ENCODE results near the gene GOLIM4. TPM values are rescaled to one million over a fixed set of nuclear protein-coding genes. Genes with fewer than 3 reads are reported as not detected.

The GOLIM4 gene
- total RNA-seq, 1 donor from 2014 or later: 27.9 TPM

- Histone ChIP-seq H3K27me3 (ENCODE audit: control insufficient read depth, insufficient read depth, low read length) (no peaks in the 10 kb centered on the region), H3K36me3 (ENCODE audit: control insufficient read depth, insufficient read depth, low read length) (no peaks in the 10 kb centered on the region), H3K4me3 (ENCODE audit: low read depth, low read length) (no peak overlapping the region)
- TF ChIP-seq CTCF (IDR thresholded peaks at IDR 0.05; ENCODE audit: insufficient read depth, low read length, poor library complexity, severe bottlenecking): no peak
- DNase-seq (ENCODE audit: low read depth): no peak
These were observed 31.7 kb upstream of the GOLIM4 start for GRCh38 chr3:168127466-168127865.

DNA sequence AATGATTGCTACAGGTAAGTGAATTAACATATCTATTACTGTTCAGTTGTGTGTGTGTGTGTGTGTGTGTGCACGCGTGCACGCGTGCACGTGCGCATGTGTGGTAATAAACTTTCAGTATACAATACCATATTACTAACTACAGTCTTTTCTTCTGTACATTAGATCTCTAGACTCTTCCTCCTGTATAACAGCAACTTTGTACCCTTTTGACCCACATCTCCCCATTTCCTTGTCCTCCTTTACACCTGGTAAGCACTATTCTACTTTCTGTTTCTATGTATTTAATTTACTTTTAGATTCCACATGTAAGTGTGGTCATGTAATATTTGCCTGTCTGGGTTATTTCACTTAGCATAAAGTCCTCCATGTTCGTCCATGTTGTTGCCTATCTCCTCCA, 29.1 kb upstream of the GOLIM4 start:
- no peak for TF ChIP-seq CTCF (IDR thresholded peaks at IDR 0.05; ENCODE audit: insufficient read depth, low read length, poor library complexity, severe bottlenecking)
- DNase-seq (ENCODE audit: low read depth): no peak
- H3K27me3 ChIP-seq (ENCODE audit: control insufficient read depth, insufficient read depth, low read length): no peaks in the 10 kb centered on the region
- no peaks in the 10 kb centered on the region for H3K36me3 ChIP-seq (ENCODE audit: control insufficient read depth, insufficient read depth, low read length)
- no peak overlapping the region for H3K4me3 ChIP-seq (ENCODE audit: low read depth, low read length)

DNA sequence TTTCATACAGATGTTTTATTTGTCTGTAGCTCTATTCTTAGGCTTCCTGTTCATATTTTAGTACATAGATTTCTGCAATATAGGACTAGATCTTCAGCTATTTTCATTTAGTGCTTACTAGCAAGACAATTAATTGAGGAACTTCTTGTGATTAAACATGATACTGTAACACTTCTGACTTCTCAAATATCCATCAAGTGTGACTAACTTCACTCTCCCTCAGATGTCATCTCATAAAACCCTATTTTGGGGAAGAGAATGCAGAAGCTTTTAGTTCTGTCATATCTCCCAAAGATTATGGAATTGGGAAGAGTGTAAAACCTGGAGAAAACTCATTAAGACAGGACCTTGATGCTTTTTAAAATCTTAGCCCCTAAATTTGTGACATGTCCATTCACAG, 28.6 kb upstream of the GOLIM4 start:
- no peak for TF ChIP-seq CTCF (IDR thresholded peaks at IDR 0.05; ENCODE audit: insufficient read depth, low read length, poor library complexity, severe bottlenecking)
- no peaks in the 10 kb centered on the region for H3K36me3 ChIP-seq (ENCODE audit: control insufficient read depth, insufficient read depth, low read length)
- no peak overlapping the region for H3K4me3 ChIP-seq (ENCODE audit: low read depth, low read length)
- no peak for DNase-seq (ENCODE audit: low read depth)
- H3K27me3 ChIP-seq (ENCODE audit: control insufficient read depth, insufficient read depth, low read length): no peaks in the 10 kb centered on the region

DNA sequence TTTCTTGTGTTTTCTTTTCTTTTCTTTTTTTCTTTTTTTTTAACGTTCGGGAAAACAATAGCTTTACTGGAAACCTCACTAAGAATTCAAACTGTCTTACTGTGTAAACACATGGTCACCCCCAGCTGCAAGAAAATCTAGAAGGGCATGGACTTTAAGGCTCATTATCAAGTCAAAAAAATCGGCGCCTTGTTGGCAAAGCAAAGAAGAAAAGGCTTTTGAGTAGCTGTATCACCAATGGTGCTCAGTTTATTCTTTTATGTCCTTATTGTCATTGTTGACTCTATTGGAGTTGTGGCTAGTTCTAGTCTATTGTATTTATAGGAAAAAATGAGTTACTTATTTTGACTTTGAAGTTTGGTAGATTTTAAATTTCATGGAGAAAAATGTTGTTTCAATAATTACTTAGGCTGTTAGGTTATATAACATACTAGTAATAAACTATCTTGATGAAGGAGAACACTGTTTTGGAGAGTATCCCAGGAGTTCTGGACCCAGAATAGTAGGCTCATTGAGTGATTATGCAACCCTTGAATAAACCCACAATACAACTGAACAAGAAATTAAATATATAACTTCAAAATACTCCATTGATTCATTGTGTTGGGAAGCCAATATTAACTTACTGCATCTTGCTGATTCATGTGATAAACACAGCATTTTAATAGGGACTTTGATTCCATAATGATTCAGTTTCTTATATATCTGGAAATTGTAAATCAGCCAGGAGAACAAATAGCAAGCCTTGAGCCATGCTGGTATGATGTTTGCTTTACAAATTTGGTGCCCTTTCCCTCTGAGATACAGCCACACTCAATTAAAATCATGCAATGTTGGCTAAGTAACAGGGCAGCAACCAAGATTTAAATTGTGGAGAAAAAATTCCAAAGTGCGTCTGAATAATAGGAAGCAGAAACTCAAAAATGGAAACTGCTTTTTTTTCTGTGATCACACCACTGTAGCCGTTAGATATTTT, 27.8 kb upstream of the GOLIM4 start:
- no peak for TF ChIP-seq CTCF (IDR thresholded peaks at IDR 0.05; ENCODE audit: insufficient read depth, low read length, poor library complexity, severe bottlenecking)
- H3K4me3 ChIP-seq (ENCODE audit: low read depth, low read length): no peak overlapping the region
- no peak for DNase-seq (ENCODE audit: low read depth)

DNA sequence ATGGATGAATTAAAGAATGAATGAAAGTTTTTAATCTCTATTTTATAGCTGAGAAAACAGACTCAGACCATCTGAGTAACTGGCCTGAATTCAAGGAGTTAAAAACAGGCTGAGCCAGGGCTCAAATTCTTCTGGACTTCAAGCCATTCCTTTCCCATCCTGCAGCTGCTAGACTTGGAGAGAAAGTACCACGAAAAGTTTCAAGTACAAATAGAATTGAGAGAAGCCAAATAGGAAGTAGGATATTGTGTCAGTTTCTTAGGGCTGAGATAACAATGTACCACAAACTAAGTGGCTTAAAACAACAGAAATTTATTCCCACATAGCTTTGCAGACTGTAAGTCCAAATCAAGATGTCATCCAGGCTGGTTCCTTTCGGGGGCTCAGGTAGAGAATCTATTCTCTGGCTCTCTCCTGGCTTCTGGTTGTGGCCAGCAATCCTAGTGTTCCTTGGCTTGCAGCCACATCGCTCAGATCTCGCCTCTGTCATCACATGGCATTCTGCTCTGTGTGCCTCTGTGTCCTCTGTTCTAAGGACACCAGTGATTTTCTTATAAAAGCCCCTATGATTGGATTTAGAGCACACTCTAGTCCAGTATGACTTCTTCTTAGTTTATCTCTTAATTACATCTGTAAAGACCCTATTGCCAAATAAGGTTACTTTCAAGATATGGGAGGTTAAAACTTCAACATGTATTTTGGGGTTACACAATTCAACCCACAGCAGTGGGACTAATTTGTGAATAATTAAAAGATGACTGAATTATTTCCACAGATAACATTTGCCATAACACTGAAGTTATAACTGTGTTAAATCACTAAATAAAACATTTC, 25.7 kb upstream of the GOLIM4 start:
- no peak for TF ChIP-seq CTCF (IDR thresholded peaks at IDR 0.05; ENCODE audit: insufficient read depth, low read length, poor library complexity, severe bottlenecking)
- Histone ChIP-seq H3K27me3 (ENCODE audit: control insufficient read depth, insufficient read depth, low read length) (no peaks in the 10 kb centered on the region), H3K36me3 (ENCODE audit: control insufficient read depth, insufficient read depth, low read length) (no peaks in the 10 kb centered on the region), H3K4me3 (ENCODE audit: low read depth, low read length) (no peak overlapping the region)
- DNase-seq (ENCODE audit: low read depth): no peak

More for the DNA sequence above, 27.8 kb upstream of the GOLIM4 start:
- Histone ChIP-seq H3K36me3 (ENCODE audit: control insufficient read depth, insufficient read depth, low read length) (no peaks in the 10 kb centered on the region), H3K27me3 (ENCODE audit: control insufficient read depth, insufficient read depth, low read length) (no peaks in the 10 kb centered on the region)

Measured in kidney epithelial cell (primary cell).